GM18505 (cell line): ENCODE results near the gene HLA-DPB1.

Experiments used
- ATAC-seq: cut with Tn5 transposase; IDR thresholded peaks from one replicate; pipeline ENCODE4 v1.9.1; 2021; ENCODE audit not compliant: unreplicated experiment
- POLR2A ChIP-seq: IDR thresholded peaks from 4 replicates; pipeline ENCODE4 v1.6.1; 2011; ENCODE audit warnings: borderline replicate concordance; ENCODE audit not compliant: insufficient read depth, insufficient read length; ENCODE audit errors: extremely low read depth

The HLA-DPB1 gene

GRCh38 chr6:33120001-33120400, 44.2 kb downstream of the HLA-DPB1 start:
- no peak for ATAC-seq
- no peak for TF ChIP-seq POLR2A

- no peak for ATAC-seq
- TF ChIP-seq POLR2A = no peak
Measured at GRCh38 chr6:33123181-33123580, 47.4 kb downstream of the HLA-DPB1 start.

GRCh38 chr6:33123732-33124524, 48.1 kb downstream of the HLA-DPB1 start:
- no peak for ATAC-seq
- no peak for TF ChIP-seq POLR2A

GRCh38 chr6:33124525-33124901, 48.7 kb downstream of the HLA-DPB1 start:
- TF ChIP-seq POLR2A = no peak
- no peak for ATAC-seq

GRCh38 chr6:33124947-33125346, 49.2 kb downstream of the HLA-DPB1 start:
- ATAC-seq = no peak
- TF ChIP-seq POLR2A = no peak

- no peak for TF ChIP-seq POLR2A
- ATAC-seq = no peak
Measured at GRCh38 chr6:33126101-33126714, 50.4 kb downstream of the HLA-DPB1 start.

- no peak for TF ChIP-seq POLR2A
- no peak for ATAC-seq
Measured at GRCh38 chr6:33128318-33128717, 52.5 kb downstream of the HLA-DPB1 start.

GRCh38 chr6:33132081-33132524, 56.3 kb downstream of the HLA-DPB1 start:
- ATAC-seq = no peak

GRCh38 chr6:33136310-33136900, 60.6 kb downstream of the HLA-DPB1 start:
- TF ChIP-seq POLR2A = no peak
- no peak for ATAC-seq

More at GRCh38 chr6:33132081-33132524, 56.3 kb downstream of the HLA-DPB1 start:
- no peak for TF ChIP-seq POLR2A
